ENCODE results near the gene CERS3.
A peak's percentile ranks its signal among the peaks of the same experiment; 100 is the strongest.

CERS3 gene

GRCh38 chr15:100528833-100529428 is at the start of gene CERS3:
CERS3 (minus strand) TSS chr15:100528950; CDS start chr15:100501849, 27,101 bp downstream.
- no peaks in the 10 kb centered on the region for H3K4me1 ChIP-seq (ENCODE audit: insufficient read depth, low read length)
- H3K9ac ChIP-seq (ENCODE audit: low read depth, low read length): no peak within 1 kb of the TSS
- no peak within 1 kb of the TSS for H3K27ac ChIP-seq (ENCODE audit: low read length)
- DNase-seq: no peak
- no peak within 1 kb of the TSS for H2AFZ ChIP-seq (ENCODE audit: low read depth, low read length)
- TF ChIP-seq, protein P1, sequence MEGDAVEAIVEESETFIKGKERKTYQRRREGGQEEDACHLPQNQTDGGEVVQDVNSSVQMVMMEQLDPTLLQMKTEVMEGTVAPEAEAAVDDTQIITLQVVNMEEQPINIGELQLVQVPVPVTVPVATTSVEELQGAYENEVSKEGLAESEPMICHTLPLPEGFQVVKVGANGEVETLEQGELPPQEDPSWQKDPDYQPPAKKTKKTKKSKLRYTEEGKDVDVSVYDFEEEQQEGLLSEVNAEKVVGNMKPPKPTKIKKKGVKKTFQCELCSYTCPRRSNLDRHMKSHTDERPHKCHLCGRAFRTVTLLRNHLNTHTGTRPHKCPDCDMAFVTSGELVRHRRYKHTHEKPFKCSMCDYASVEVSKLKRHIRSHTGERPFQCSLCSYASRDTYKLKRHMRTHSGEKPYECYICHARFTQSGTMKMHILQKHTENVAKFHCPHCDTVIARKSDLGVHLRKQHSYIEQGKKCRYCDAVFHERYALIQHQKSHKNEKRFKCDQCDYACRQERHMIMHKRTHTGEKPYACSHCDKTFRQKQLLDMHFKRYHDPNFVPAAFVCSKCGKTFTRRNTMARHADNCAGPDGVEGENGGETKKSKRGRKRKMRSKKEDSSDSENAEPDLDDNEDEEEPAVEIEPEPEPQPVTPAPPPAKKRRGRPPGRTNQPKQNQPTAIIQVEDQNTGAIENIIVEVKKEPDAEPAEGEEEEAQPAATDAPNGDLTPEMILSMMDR (IDR thresholded peaks at IDR 0.05; ENCODE audit: borderline replicate concordance, extremely low read depth, low read length, poor library complexity, severe bottlenecking): no peak
- no peak for TF ChIP-seq EZH2 (IDR thresholded peaks at IDR 0.05; ENCODE audit: borderline replicate concordance, low read depth, low read length, severe bottlenecking)
- H3K9me3 ChIP-seq (ENCODE audit: insufficient read depth, low read length, severe bottlenecking): no peaks in the 10 kb centered on the region
- no peaks in the 10 kb centered on the region for H4K20me1 ChIP-seq (ENCODE audit: insufficient read depth, low read length)
- no peaks in the 10 kb centered on the region for H3K36me3 ChIP-seq (ENCODE audit: insufficient read depth, low read length)
- H3K4me3 ChIP-seq (ENCODE audit: low read depth in 1 of 2, low read length in 2 of 2): no peak within 1 kb of the TSS
- no peaks in the 10 kb centered on the region for H3K79me2 ChIP-seq (ENCODE audit: insufficient read depth, low read length)
- ATAC-seq (ENCODE audit: insufficient read depth, low read depth): no peak
- peaks cover 7% of the 10 kb centered on the region for H3K27me3 ChIP-seq (ENCODE audit: insufficient read depth, low read length, poor library complexity)
- no peak within 1 kb of the TSS for H3K4me2 ChIP-seq (ENCODE audit: insufficient read depth, low read length)

- H3K4me1 ChIP-seq (ENCODE audit: insufficient read depth, low read length): no peaks in the 10 kb centered on the region
- H3K36me3 ChIP-seq (ENCODE audit: insufficient read depth, low read length): peaks cover 33% of the 10 kb centered on the region
- H3K9me3 ChIP-seq (ENCODE audit: insufficient read depth, low read length, severe bottlenecking): no peaks in the 10 kb centered on the region
Observed at GRCh38 chr15:100573526-100573925, 44.8 kb upstream of the CERS3 start.

GRCh38 chr15:100572362-100572983 is 43.7 kb upstream of the CERS3 start:
- no peaks in the 10 kb centered on the region for H3K4me1 ChIP-seq (ENCODE audit: insufficient read depth, low read length)
- H3K4me3 ChIP-seq (ENCODE audit: low read depth in 1 of 2, low read length in 2 of 2): no peak overlapping the region
- H3K79me2 ChIP-seq (ENCODE audit: insufficient read depth, low read length): no peaks in the 10 kb centered on the region
- H3K9me3 ChIP-seq (ENCODE audit: insufficient read depth, low read length, severe bottlenecking): no peaks in the 10 kb centered on the region
- no peak overlapping the region for H3K9ac ChIP-seq (ENCODE audit: low read depth, low read length)
- H3K4me2 ChIP-seq (ENCODE audit: insufficient read depth, low read length): no peak overlapping the region
- H3K36me3 ChIP-seq (ENCODE audit: insufficient read depth, low read length): peaks cover 37% of the 10 kb centered on the region
- TF ChIP-seq, protein P1 (IDR thresholded peaks at IDR 0.05; ENCODE audit: borderline replicate concordance, extremely low read depth, low read length, poor library complexity, severe bottlenecking): peak; percentile 53
- TF ChIP-seq EZH2 (IDR thresholded peaks at IDR 0.05; ENCODE audit: borderline replicate concordance, low read depth, low read length, severe bottlenecking): no peak
- no peaks in the 10 kb centered on the region for H4K20me1 ChIP-seq (ENCODE audit: insufficient read depth, low read length)
- ATAC-seq (ENCODE audit: insufficient read depth, low read depth) (no peak), DNase-seq (no peak)
- H2AFZ ChIP-seq (ENCODE audit: low read depth, low read length): no peak overlapping the region
- H3K27me3 ChIP-seq (ENCODE audit: insufficient read depth, low read length, poor library complexity): no peaks in the 10 kb centered on the region
- no peak overlapping the region for H3K27ac ChIP-seq (ENCODE audit: low read length)

More at GRCh38 chr15:100573526-100573925, 44.8 kb upstream of the CERS3 start:
- Histone ChIP-seq H3K27ac (ENCODE audit: low read length) (no peak overlapping the region), H3K4me3 (ENCODE audit: low read depth in 1 of 2, low read length in 2 of 2) (no peak overlapping the region), H2AFZ (ENCODE audit: low read depth, low read length) (no peak overlapping the region), H3K27me3 (ENCODE audit: insufficient read depth, low read length, poor library complexity) (no peaks in the 10 kb centered on the region), H3K4me2 (ENCODE audit: insufficient read depth, low read length) (no peak overlapping the region), H3K79me2 (ENCODE audit: insufficient read depth, low read length) (no peaks in the 10 kb centered on the region), H4K20me1 (ENCODE audit: insufficient read depth, low read length) (no peaks in the 10 kb centered on the region), H3K9ac (ENCODE audit: low read depth, low read length) (no peak overlapping the region)
- DNase-seq: no peak
- TF ChIP-seq, protein P1 (IDR thresholded peaks at IDR 0.05; ENCODE audit: borderline replicate concordance, extremely low read depth, low read length, poor library complexity, severe bottlenecking): no peak
- no peak for TF ChIP-seq EZH2 (IDR thresholded peaks at IDR 0.05; ENCODE audit: borderline replicate concordance, low read depth, low read length, severe bottlenecking)
- ATAC-seq (ENCODE audit: insufficient read depth, low read depth): no peak

Measured in DND-41 (cell line).